Neutrophil (primary cell): ENCODE results near the gene ZNF148.
"Not testable (repeated sequence)": the region's sequence is repeated elsewhere in the genome, so short reads cannot be mapped to it uniquely, and the experiment has no call there.

Experiments used
- H3K27ac ChIP-seq: fragments of 200-600 bp; sonication (generic); 2 replicates; pipeline ENCODE4 v1.5.1; 2016; ENCODE audit warnings: mild to moderate bottlenecking, moderate library complexity
- H3K27me3 ChIP-seq: fragments of 200-600 bp; sonication (generic); 2 replicates; pipeline ENCODE4 v1.6.0; 2016; ENCODE audit warnings: mild to moderate bottlenecking
- H3K36me3 ChIP-seq: fragments of 200-600 bp; sonication (generic); 2 replicates; pipeline ENCODE4 v1.5.1; 2017
- H3K4me1 ChIP-seq, 2 experiments: fragments of 200-600 bp in 1 of 2; sonication (generic) in 1 of 2; 1 replicate in 1 of 2; 2 replicates in 1 of 2; pipeline versions ENCODE4 v1.5.1 to v1.6.1; 2013 to 2016; ENCODE audit warnings: low read depth in 1 of 2, low read length in 1 of 2, mild to moderate bottlenecking in 1 of 2, moderate library complexity in 1 of 2; ENCODE audit not compliant: control insufficient read depth in 1 of 2, insufficient read depth in 1 of 2
- H3K4me3 ChIP-seq, 2 experiments: fragments of 200-600 bp in 1 of 2; sonication (generic) in 1 of 2; 1 replicate in 1 of 2; 2 replicates in 1 of 2; pipeline ENCODE4 v1.5.1; 2013 to 2016; ENCODE audit warnings: low read depth in 1 of 2, low read length in 1 of 2, mild to moderate bottlenecking in 1 of 2, moderate library complexity in 1 of 2
- H3K9me3 ChIP-seq: fragments of 200-600 bp; sonication (generic); 2 replicates; pipeline ENCODE4 v1.5.1; 2016
- CTCF ChIP-seq: fragments of 200-600 bp; sonication (generic); IDR thresholded peaks from 2 replicates; pipeline ENCODE4 v1.5.1; 2016; ENCODE audit warnings: antibody characterized with exemption

The ZNF148 gene

DNA sequence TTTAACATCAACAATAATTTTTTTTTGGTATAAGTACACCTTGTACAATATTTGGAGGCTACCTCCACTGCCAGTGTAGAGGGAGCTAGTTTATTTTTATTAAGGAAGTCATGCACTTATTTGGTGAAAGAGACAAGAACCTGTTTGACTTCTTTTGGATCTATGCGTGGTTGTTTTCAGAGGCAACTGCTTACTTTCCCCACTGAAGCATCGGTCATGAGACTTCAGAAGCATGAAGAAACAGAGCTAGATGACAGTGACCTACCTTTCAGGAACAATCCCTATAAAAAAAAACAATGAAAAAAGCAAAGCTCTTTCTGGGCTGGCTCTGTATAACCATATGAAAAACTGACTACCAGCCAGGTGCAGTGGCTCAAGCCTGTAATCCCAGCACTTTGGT lies 20.0 kb upstream of the ZNF148 start:
- TF ChIP-seq CTCF, result no peak
- Histone ChIP-seq H3K36me3 (no peaks in the 10 kb centered on the region), H3K27ac (no peak overlapping the region), H3K9me3 (no peaks in the 10 kb centered on the region), H3K4me3 (no peak overlapping the region), H3K27me3 (peaks cover 17% of the 10 kb centered on the region), H3K4me1 (no peaks in the 10 kb centered on the region)

- no peaks in the 10 kb centered on the region for H3K36me3 ChIP-seq
- peaks cover 12% of the 10 kb centered on the region for H3K27me3 ChIP-seq
- TF ChIP-seq CTCF, result no peak
- H3K27ac ChIP-seq, result no peak overlapping the region
- H3K4me3 ChIP-seq, result no peak overlapping the region
- H3K9me3 ChIP-seq, result no peaks in the 10 kb centered on the region
- no peaks in the 10 kb centered on the region for H3K4me1 ChIP-seq
Measured at GRCh38 chr3:125394406-125394805, 19.3 kb upstream of the ZNF148 start.

DNA sequence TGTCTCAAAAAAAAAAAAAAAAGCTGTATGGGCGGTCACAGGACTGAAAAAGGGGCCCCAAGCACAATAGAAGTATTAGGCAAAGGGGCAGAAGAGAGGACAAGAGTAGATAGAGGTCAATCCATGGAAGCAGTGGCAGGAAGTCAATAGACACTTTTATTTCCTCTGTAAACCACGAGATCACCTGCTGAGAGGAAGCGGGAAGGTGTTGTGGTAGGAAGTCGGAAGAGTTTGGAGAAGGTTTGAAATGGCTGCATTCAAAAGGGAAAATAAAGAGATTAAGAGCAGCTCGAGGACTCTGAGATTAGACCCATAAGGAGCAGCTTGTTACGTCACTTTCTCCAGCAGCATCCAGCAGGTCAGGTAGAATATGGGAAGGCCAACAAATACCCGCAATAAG lies 14.2 kb upstream of the ZNF148 start:
- H3K4me3 ChIP-seq, result no peak overlapping the region
- no peak for TF ChIP-seq CTCF
- H3K36me3 ChIP-seq, result no peaks in the 10 kb centered on the region
- H3K9me3 ChIP-seq, result no peaks in the 10 kb centered on the region
- peaks cover under 1% of the 10 kb centered on the region for H3K27me3 ChIP-seq
- H3K4me1 ChIP-seq, result no peaks in the 10 kb centered on the region
- no peak overlapping the region for H3K27ac ChIP-seq

DNA sequence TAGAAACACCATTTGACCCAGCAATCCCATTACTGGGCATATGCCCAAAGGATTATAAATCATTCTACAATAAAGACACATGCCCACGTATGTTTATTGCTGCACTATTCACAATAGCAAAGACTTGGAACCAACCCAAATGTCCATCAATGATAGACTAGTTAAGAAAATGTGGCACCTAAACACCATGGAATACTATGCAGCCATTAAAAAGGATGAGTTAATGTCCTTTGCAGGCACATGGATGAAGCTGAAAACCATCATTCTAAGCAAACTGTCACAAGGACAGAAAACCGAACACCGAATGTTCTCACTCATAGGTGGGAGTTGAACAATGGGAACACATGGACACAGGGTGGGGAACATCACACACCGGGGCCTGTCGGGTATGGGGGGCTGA lies 13.2 kb upstream of the ZNF148 start:
- H3K4me1 ChIP-seq, H3K36me3 ChIP-seq, H3K9me3 ChIP-seq, H3K27me3 ChIP-seq, H3K4me3 ChIP-seq, H3K27ac ChIP-seq: not testable (repeated sequence)

DNA sequence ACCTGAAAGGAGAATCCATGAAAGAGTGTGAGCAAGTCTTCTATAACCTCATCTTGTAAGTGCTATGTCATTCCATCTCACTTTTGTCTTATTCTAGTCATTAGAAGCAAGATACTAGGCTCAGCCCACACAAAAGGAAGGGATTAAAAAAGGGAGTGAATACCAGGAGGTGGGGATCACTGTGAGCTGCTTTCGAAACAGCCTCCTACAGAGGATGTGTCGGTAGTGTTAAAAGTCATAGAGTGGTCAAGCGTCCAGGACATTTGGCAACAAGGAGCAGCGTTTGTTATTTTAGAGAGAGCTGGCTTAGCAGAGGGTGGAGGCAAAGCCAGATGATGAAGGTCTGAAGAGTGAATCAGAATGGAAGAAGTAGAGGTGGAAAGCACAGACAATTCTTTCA lies 11.7 kb upstream of the ZNF148 start:
- Histone ChIP-seq H3K4me1 (peaks cover 3 to 8% of the 10 kb centered on the region in 2 experiments), H3K36me3 (no peaks in the 10 kb centered on the region), H3K27me3 (peaks cover 14% of the 10 kb centered on the region), H3K4me3 (no peak overlapping the region), H3K27ac (no peak overlapping the region), H3K9me3 (no peaks in the 10 kb centered on the region)
- no peak for TF ChIP-seq CTCF

DNA sequence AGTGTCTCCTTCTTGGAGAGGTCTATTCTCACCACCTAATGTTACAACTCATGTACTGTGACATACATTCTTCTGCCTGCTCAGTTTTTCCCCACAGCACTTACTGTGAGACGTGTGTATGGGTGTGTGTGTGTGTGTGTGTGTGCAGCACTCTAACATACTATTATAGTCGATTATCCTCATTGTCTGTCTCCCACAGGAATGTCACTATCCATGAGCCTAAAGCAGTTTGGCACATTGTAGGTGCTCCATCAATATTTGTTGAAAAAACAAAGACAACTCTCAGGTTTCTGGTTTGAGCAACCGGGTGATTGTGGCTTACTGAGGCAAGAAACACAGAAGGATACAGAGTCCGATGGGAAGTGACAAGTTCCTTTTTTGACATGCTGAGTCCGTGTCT lies 8.6 kb upstream of the ZNF148 start:
- Histone ChIP-seq H3K9me3 (no peaks in the 10 kb centered on the region), H3K27ac (no peak overlapping the region), H3K36me3 (no peaks in the 10 kb centered on the region), H3K4me1 (peaks cover 3 to 8% of the 10 kb centered on the region in 2 experiments), H3K27me3 (peaks cover 14% of the 10 kb centered on the region), H3K4me3 (no peak overlapping the region)
- TF ChIP-seq CTCF, result no peak
